NT2/D1 (cell line): ENCODE results near the gene XPO6.

Experiments used
- SUZ12 ChIP-seq: IDR thresholded peaks from 2 replicates; pipeline ENCODE4 v1.6.1; 2011; ENCODE audit not compliant: insufficient read length, insufficient read depth; ENCODE audit errors: extremely low read depth
- YY1 ChIP-seq: IDR thresholded peaks from 2 replicates; pipeline ENCODE4 v1.6.1; 2011; ENCODE audit not compliant: insufficient read length, insufficient read depth
- ZNF274 ChIP-seq: IDR thresholded peaks from 2 replicates; pipeline ENCODE4 v1.6.1; 2011; ENCODE audit warnings: mild to moderate bottlenecking, low read depth, low read length

GRCh38 chr16:28120754-28121153 is 91.0 kb downstream of the XPO6 start:
- TF ChIP-seq YY1 (no peak), ZNF274 (no peak), SUZ12 (no peak)
